Cardiac atrium fibroblast (primary cell): ENCODE data around the gene DSN1. TPM values are rescaled to one million over a fixed set of nuclear protein-coding genes. Genes with fewer than 3 reads are reported as not detected.

Source experiments
- total RNA-seq: library from RNA; depleted of rRNA; stranded (reverse); fragments of >200 nt; gene quantifications from 2 replicates; pipeline ENCODE4 v1.2.3, GENCODE V29; 2015

DSN1 gene
- 9.1 and 9.4 TPM in 2 replicates for total RNA-seq

GRCh38 chr20:36773597-36774390 is at the start of gene DSN1:
Gene DSN1, minus strand, starts transcription at chr20:36773763. Its CDS starts 2,305 bp downstream, at chr20:36771458.

GRCh38 chr20:36745927-36746659 is 27.5 kb downstream of the DSN1 start, which contains the start of gene NDRG3:
Gene NDRG3, minus strand, starts transcription at chr20:36746090. Its CDS starts 24,355 bp downstream, at chr20:36721735.

Other genes starting within 250 kb of the DSN1 start
- gene MYL9, start 232.2 kb downstream of the DSN1 start, total RNA-seq, result 97.7 and 116 TPM in 2 replicates
- 3.2 and 7.8 TPM in 2 replicates for gene TGIF2, start 200.2 kb downstream of the DSN1 start, total RNA-seq
- 98.3 and 102 TPM in 2 replicates for gene RAB5IF, start 168.0 kb downstream of the DSN1 start, total RNA-seq
- gene SLA2, start 127.6 kb downstream of the DSN1 start, total RNA-seq, result not detected in 2 replicates
- 9.4 and 17.8 TPM in 2 replicates for gene NDRG3, start 27.7 kb downstream of the DSN1 start, total RNA-seq
- gene TLDC2, start 102.4 kb upstream of the DSN1 start, total RNA-seq, result not detected in 2 replicates
- gene SAMHD1, start 177.9 kb upstream of the DSN1 start, total RNA-seq, result 58.7 and 62.9 TPM in 2 replicates